Neural cell (in vitro differentiated cells): Measurements from ENCODE around the gene CPT1A.

ENCODE experiments used
- CTCF ChIP-seq: fragments of 450-650 bp; IDR thresholded peaks from 2 replicates; pipeline ENCODE4 v1.5.1; 2014; ENCODE audit warnings: antibody characterized with exemption, mild to moderate bottlenecking, moderate library complexity; ENCODE audit not compliant: poor library complexity, severe bottlenecking
- EP300 ChIP-seq: fragments of 450-650 bp; conservative IDR thresholded peaks from 2 replicates; pipeline ENCODE4 v1.6.1; 2014; ENCODE audit warnings: antibody characterized with exemption, mild to moderate bottlenecking, moderate library complexity; ENCODE audit not compliant: poor library complexity, severe bottlenecking
- EZH2 ChIP-seq: fragments of 200-600, 300-800 bp; shearing (Covaris generic), sonication (generic); IDR thresholded peaks from 2 replicates; pipeline ENCODE4 v1.6.1; 2014; ENCODE audit warnings: antibody characterized with exemption, low read length, borderline replicate concordance, mild to moderate bottlenecking; ENCODE audit not compliant: insufficient read depth, poor library complexity, severe bottlenecking
- POLR2AphosphoS5 ChIP-seq: IDR thresholded peaks from 2 replicates; pipeline ENCODE4 v1.6.1; 2012
- TAF1 ChIP-seq: IDR thresholded peaks from 2 replicates; pipeline ENCODE4 v1.6.1; 2012; ENCODE audit warnings: low read depth

GRCh38 chr11:68870470-68870869 lies 28.8 kb upstream of the CPT1A start:
- TF ChIP-seq EZH2 (no peak), CTCF (no peak), TAF1 (no peak), POLR2AphosphoS5 (no peak), EP300 (no peak)
